Neutrophil (primary cell): Measurements from ENCODE around the gene ZBED4.

Experiments used
- H3K27ac ChIP-seq: fragments of 200-600 bp; sonication (generic); 2 replicates; pipeline ENCODE4 v1.5.1; 2016; ENCODE audit warnings: mild to moderate bottlenecking, moderate library complexity
- H3K27me3 ChIP-seq: fragments of 200-600 bp; sonication (generic); 2 replicates; pipeline ENCODE4 v1.6.0; 2016; ENCODE audit warnings: mild to moderate bottlenecking
- H3K36me3 ChIP-seq: fragments of 200-600 bp; sonication (generic); 2 replicates; pipeline ENCODE4 v1.5.1; 2017
- H3K4me1 ChIP-seq, 2 experiments: fragments of 200-600 bp in 1 of 2; sonication (generic) in 1 of 2; 1 replicate in 1 of 2; 2 replicates in 1 of 2; pipeline versions ENCODE4 v1.5.1 to v1.6.1; 2013 to 2016; ENCODE audit warnings: low read depth in 1 of 2, low read length in 1 of 2, mild to moderate bottlenecking in 1 of 2, moderate library complexity in 1 of 2; ENCODE audit not compliant: control insufficient read depth in 1 of 2, insufficient read depth in 1 of 2
- H3K4me3 ChIP-seq, 2 experiments: fragments of 200-600 bp in 1 of 2; sonication (generic) in 1 of 2; 1 replicate in 1 of 2; 2 replicates in 1 of 2; pipeline ENCODE4 v1.5.1; 2013 to 2016; ENCODE audit warnings: low read depth in 1 of 2, low read length in 1 of 2, mild to moderate bottlenecking in 1 of 2, moderate library complexity in 1 of 2
- H3K9me3 ChIP-seq: fragments of 200-600 bp; sonication (generic); 2 replicates; pipeline ENCODE4 v1.5.1; 2016
- CTCF ChIP-seq: fragments of 200-600 bp; sonication (generic); IDR thresholded peaks from 2 replicates; pipeline ENCODE4 v1.5.1; 2016; ENCODE audit warnings: antibody characterized with exemption

ZBED4 gene

GRCh38 chr22:49825436-49825835, 28.2 kb upstream of the ZBED4 start:
- no peak for TF ChIP-seq CTCF
- Histone ChIP-seq H3K27me3 (no peaks in the 10 kb centered on the region), H3K36me3 (peaks cover 36% of the 10 kb centered on the region), H3K27ac (no peak overlapping the region), H3K4me3 (peak overlapping the region; percentile 75 to 76), H3K4me1 (peaks cover 20 to 26% of the 10 kb centered on the region in 2 experiments), H3K9me3 (no peaks in the 10 kb centered on the region)

- H3K36me3 ChIP-seq = peaks cover 30% of the 10 kb centered on the region
- H3K27me3 ChIP-seq = no peaks in the 10 kb centered on the region
- no peaks in the 10 kb centered on the region for H3K9me3 ChIP-seq
- TF ChIP-seq CTCF = no peak
- peak overlapping the region; percentile 75 to 76 for H3K4me3 ChIP-seq
- peaks cover 20 to 26% of the 10 kb centered on the region in 2 experiments for H3K4me1 ChIP-seq
- H3K27ac ChIP-seq = peak overlapping the region; percentile 86
Observed at GRCh38 chr22:49825944-49826602, 27.6 kb upstream of the ZBED4 start.

- no peak for TF ChIP-seq CTCF
- H3K27me3 ChIP-seq = no peaks in the 10 kb centered on the region
- peaks cover 23% of the 10 kb centered on the region for H3K36me3 ChIP-seq
- H3K9me3 ChIP-seq = no peaks in the 10 kb centered on the region
- peaks cover 20 to 26% of the 10 kb centered on the region in 2 experiments for H3K4me1 ChIP-seq
- peak overlapping the region; percentile 75 to 76 for H3K4me3 ChIP-seq
- H3K27ac ChIP-seq = peak overlapping the region; percentile 86
Observed at GRCh38 chr22:49826603-49827270, 26.9 kb upstream of the ZBED4 start.

GRCh38 chr22:49827271-49827852, 26.3 kb upstream of the ZBED4 start:
- H3K9me3 ChIP-seq = no peaks in the 10 kb centered on the region
- peak overlapping the region; percentile 86 for H3K27ac ChIP-seq
- H3K27me3 ChIP-seq = no peaks in the 10 kb centered on the region
- H3K4me3 ChIP-seq = peak overlapping the region; percentile 75 to 76
- no peak for TF ChIP-seq CTCF
- peaks cover 20 to 26% of the 10 kb centered on the region in 2 experiments for H3K4me1 ChIP-seq
- H3K36me3 ChIP-seq = peaks cover 17% of the 10 kb centered on the region

GRCh38 chr22:49827853-49828598, 25.6 kb upstream of the ZBED4 start, which contains the start of gene BRD1:
Gene BRD1, minus strand, starts transcription at chr22:49827873. Its CDS starts 3,556 bp downstream, at chr22:49824317.
- no peak for TF ChIP-seq CTCF
- Histone ChIP-seq H3K9me3 (no peaks in the 10 kb centered on the region), H3K4me3 (peak within 1 kb of the TSS; percentile 75 to 76), H3K27me3 (no peaks in the 10 kb centered on the region), H3K27ac (peak within 1 kb of the TSS; percentile 86), H3K36me3 (peaks cover 10% of the 10 kb centered on the region), H3K4me1 (peaks cover 20 to 26% of the 10 kb centered on the region in 2 experiments)
